ENCODE results near the gene PSMD4.

- TF ChIP-seq CTCF (IDR thresholded peaks at IDR 0.05; ENCODE audit: extremely low read depth in 1 of 2, insufficient read depth in 1 of 2, low read depth in 1 of 2, low read length in 2 of 2) (no peak), EZH2 (IDR thresholded peaks at IDR 0.05; ENCODE audit: borderline replicate concordance, low read depth, low read length, severe bottlenecking) (no peak), POLR2A (IDR thresholded peaks at IDR 0.05; ENCODE audit: low read depth, low read length) (no peak), MYC (IDR thresholded peaks at IDR 0.05; ENCODE audit: low read depth, low read length) (no peak), JUN (IDR thresholded peaks at IDR 0.05; ENCODE audit: borderline replicate concordance, insufficient read depth, insufficient read length, low read depth) (no peak)
These were observed 19.3 kb upstream of the PSMD4 start for GRCh38 chr1:151235235-151235634.

Measured in endothelial cell of umbilical vein (primary cell).